Adrenal gland (tissue), 5 donors: ENCODE data around the gene NKX2-2.

Experiments used
- CTCF ChIP-seq, 6 experiments: fragments of 450-650 bp in 4 of 6; fragments of 200-600 bp in 2 of 6; sonication (generic) in 1 of 6; IDR thresholded peaks; 1 replicate in 5 of 6; 2 replicates in 1 of 6; pipeline versions ENCODE4 v1.5.1 to v1.8.0; 2016 to 2021; ENCODE audit warnings: antibody characterized with exemption in 6 of 6, mild to moderate bottlenecking in 2 of 6, moderate library complexity in 1 of 6
- POLR2A ChIP-seq, 2 donors: fragments of 450-650 bp; IDR thresholded peaks; one replicate each; pipeline ENCODE4 v1.6.1; 2017; ENCODE audit warnings: antibody characterized with exemption in 2 of 2, mild to moderate bottlenecking in 2 of 2, moderate library complexity in 1 of 2
- donor health status: DM: no; HTN: no; CAD: no.

- TF ChIP-seq POLR2A (IDR thresholded peaks at IDR 0.05) (no peak), CTCF (IDR thresholded peaks at IDR 0.05) (no peak)
These were observed 15.7 kb downstream of the NKX2-2 start for GRCh38 chr20:21498195-21498594.
